ENCODE results near the gene SDHB.

DNA sequence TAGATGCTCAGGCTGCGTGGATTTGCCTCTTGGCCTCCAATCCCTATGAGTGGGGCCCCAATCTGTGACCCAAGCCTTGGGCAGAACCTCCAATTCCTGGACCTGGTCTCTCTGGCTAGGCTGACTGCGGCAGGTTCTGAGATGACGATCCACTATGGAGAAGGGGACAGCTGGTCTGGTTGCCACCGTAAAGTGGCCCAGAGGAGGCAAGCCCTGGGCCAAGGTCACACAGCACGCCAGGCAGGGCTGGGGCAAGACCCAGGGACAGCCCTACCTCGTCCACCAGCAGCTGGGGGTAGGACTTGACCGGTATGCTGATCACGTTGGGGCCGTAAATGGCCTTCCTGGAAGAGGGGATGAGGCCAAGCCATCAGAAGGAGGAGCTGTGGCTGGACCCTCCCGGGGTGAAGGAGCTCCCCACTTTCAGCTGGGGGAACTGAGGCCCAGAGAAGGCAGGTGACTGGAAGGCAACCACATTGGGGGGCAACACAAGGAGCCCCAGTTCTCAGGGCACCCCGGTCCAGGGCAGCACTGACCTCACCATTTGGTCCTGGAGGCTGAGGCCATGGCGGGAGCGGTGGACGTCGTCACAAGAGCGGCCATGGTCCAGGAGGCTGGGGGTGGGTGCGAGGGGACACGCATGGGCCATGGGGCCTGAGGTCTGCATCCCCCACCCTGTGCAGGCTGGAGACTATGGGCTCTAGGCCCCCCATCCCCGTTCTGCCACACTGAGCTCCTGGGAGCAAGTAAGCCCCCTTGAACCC lies 51.9 kb downstream of the SDHB start:
- TF ChIP-seq, protein P1, sequence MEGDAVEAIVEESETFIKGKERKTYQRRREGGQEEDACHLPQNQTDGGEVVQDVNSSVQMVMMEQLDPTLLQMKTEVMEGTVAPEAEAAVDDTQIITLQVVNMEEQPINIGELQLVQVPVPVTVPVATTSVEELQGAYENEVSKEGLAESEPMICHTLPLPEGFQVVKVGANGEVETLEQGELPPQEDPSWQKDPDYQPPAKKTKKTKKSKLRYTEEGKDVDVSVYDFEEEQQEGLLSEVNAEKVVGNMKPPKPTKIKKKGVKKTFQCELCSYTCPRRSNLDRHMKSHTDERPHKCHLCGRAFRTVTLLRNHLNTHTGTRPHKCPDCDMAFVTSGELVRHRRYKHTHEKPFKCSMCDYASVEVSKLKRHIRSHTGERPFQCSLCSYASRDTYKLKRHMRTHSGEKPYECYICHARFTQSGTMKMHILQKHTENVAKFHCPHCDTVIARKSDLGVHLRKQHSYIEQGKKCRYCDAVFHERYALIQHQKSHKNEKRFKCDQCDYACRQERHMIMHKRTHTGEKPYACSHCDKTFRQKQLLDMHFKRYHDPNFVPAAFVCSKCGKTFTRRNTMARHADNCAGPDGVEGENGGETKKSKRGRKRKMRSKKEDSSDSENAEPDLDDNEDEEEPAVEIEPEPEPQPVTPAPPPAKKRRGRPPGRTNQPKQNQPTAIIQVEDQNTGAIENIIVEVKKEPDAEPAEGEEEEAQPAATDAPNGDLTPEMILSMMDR (IDR thresholded peaks at IDR 0.05; ENCODE audit: low read length): no peak
- no peak for TF ChIP-seq EZH2 (IDR thresholded peaks at IDR 0.05; ENCODE audit: borderline replicate concordance, low read length)
